NCI-H345 (cell line): ENCODE measurements around the gene CCT5.

Experiments
- DNase-seq: peaks from one replicate; lab custom pipeline; 2025; lab: John Stamatoyannopoulos, UW

The CCT5 gene

DNA sequence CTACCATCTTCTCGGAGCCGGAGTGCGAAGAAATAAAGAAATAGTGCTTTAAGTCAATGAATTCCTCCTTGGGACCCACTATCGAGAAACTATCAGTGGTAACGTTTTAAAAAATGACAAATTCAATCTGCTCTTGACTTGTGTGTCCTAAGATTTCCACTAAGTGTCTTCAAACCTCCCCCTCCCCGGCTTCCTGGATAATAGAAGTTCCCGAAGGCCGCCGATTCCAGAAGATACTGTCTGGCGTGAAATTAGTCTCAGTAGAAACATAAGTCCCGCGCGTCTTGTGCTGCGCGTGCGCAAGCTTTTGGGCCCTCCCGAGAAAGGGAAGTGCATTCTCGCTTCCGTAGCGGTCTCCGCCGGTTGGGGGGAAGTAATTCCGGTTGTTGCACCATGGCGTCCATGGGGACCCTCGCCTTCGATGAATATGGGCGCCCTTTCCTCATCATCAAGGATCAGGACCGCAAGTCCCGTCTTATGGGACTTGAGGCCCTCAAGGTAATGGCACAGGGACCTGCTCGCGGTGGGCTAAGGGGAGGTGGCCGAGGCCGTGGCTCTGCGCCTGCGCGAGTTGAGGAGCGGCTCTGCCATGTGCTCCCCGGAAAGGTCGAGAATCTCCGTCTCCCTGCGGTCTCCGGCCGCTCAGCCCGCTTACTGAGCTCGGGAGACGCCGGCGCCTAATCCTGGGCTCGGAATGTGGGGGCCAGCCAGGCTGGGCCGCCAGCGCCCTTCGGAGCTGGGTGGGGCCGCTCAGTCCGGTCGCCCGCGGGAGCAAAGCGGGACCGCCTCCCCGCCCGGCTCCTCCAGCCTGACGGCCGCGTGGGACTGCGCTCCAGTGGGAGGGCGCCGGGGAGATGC, at the start of gene CCT5:
Gene CCT5, plus strand, starts transcription at position 333 of the 858 bp plus-strand sequence. Its CDS starts 61 bp downstream, at position 394.
- DNase-seq, result peak; percentile 97

- DNase-seq, result no peak
Measured at GRCh38 chr5:10201223-10201868, 48.7 kb upstream of the CCT5 start.

DNA sequence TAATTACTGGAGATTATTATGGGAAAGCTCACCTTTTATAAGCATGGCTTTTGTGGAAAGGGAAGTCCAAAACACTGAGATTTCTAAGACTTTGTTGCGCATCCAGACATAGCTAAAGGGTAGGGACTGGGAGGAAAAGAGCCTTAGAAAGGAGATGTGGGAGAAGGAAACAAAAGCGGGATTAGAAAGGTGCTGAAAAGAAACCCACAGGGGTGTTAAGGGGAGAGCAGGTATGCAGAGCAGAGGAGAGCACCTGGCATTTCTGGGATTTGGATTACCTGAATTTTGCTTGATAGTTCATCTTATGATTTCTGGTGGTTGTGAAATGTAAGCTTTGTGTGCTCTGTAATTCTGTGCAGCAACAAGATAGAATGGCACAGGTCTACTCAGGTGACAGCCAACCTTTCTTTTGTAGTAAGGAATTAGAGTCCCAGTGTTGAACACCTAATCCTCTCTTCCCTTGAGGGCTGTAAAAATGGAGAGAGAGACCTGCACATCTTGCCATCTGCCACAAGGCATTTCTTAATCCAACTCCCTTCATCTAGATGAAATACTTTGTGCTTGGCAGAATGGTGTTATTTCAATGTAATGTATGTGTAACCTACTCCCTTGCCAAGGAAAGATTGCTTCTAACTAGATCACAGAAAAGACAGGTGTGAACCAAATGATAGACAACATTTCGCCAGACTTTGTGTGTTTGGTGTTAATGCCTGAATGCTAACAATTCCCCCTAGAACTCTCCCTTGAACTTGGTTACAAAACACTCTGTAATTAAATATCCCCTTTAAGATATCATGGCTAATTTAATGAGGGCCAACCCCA, 47.8 kb upstream of the CCT5 start:
- no peak for DNase-seq

- no peak for DNase-seq
Measured at GRCh38 chr5:10209004-10209403, 41.1 kb upstream of the CCT5 start.

DNA sequence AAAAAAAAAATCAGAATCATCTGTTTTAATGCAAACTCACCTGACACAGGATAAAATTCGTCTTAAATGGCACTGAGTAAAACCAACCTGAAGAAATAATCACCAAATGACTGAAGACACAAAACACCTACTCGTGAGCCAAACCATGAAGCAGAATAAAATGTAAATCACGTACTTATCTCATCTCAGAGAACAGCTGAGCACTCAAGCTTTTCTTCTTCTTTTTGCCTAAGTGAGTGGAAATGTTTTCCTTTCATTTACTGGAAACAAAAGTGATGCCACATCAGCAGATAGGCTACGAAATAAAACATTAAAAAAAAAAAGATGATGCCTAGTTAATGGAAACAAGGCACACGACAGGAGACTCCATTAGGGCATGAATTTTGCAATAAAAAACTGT, 36.8 kb upstream of the CCT5 start:
- no peak for DNase-seq

DNA sequence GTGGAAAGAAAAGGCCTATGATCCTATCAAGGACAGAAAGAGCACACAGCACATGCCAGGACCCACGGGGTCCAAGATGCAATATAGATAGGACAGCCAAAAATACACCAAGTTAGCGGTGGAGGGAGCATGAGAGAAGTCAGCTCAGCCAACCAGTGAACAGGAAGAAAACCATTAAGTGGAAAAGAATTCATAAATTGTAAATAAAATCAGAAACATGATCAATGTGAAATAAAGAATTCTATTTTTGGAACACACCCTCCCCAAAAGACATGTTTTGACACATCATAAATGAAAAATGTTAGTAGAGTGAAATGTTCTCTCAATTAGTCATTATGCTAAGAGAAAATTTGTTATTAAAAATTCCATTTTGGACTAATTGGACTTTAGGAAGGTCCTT, 36.0 kb upstream of the CCT5 start:
- no peak for DNase-seq

GRCh38 chr5:10215366-10215765, 34.7 kb upstream of the CCT5 start:
- no peak for DNase-seq

DNA sequence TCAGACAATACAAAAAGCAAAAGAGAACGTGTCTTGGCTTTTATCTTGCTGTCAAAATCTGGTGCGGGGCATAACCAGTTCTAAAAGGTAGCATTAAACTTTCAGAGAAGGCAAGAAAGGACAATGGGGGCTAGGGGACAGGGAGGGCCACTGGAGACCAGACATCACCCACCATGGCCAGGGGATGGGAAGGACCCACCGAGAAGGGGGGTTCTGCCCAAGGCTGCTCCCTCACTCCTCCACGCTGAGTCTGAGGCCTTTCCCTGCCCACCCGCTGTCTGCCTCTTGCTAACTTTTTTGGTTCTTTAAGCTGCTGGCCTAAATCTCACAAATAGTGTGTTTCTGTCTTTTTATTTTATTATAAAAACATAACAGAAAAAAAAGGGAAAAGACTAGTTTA, 34.0 kb upstream of the CCT5 start:
- DNase-seq, result no peak

DNA sequence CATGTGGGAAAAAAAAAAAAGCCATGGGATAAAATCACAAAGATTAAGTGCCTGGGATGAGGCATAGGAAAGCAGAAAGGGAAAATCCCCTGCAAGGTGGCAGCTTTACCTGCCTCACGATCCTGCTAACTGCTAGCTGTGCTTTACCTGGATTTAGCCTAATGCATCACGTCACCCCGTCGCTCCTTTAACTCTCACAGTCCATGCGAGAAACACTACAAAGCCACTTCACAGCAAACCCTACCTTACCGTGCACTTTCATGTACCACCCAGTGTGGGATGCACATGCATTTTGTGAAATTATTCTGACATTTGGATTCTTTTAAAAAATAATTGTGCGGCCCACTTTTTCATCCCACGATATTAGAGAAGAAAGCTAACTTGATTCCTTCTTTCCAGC, 31.4 kb upstream of the CCT5 start:
- DNase-seq, result no peak

DNA sequence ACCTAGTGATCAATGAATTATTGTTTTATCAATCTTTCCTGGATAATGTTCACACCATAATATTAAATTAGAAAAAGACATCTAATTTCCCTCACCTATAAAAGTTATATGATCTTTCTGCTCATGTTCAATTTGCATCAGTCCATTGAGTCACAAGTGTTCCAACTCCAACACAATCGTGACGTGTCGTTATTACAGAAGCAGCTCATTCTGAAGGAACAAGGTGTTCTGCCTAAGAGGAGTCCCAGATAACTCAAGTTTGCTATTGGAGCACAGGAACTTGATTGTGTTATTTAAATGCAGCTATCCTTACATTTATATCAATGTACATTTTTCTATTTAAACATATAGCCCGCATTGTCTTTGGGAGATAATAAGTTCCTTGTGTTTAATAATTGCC, 31.0 kb upstream of the CCT5 start:
- no peak for DNase-seq

- DNase-seq, result no peak
Measured at GRCh38 chr5:10220248-10220647, 29.8 kb upstream of the CCT5 start.

DNA sequence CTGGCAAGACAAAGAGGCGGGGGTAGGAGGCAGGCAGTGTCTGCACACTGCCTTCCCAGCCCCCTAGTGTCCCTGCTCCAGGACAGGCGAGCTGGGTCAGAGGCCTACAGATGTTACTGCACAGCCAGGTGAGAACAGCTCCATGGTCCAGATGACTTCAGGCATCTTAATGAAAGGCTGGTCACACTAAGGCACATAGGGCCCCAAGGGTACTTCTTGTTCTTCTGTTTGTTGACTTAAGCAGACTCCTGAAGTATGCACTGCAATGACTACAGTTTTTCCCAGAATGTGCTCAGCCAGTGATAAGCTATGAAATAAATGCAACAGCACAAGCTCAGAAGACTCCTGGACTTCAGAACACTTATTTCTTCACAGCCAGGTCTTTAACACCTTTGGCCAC, 27.8 kb upstream of the CCT5 start:
- no peak for DNase-seq

GRCh38 chr5:10227379-10227778, 22.7 kb upstream of the CCT5 start:
- DNase-seq, result no peak

GRCh38 chr5:10228288-10228687, 21.8 kb upstream of the CCT5 start:
- DNase-seq, result no peak

- DNase-seq, result no peak
Measured at GRCh38 chr5:10229306-10230048, 20.6 kb upstream of the CCT5 start.

GRCh38 chr5:10232386-10232785, 17.7 kb upstream of the CCT5 start:
- no peak for DNase-seq

DNA sequence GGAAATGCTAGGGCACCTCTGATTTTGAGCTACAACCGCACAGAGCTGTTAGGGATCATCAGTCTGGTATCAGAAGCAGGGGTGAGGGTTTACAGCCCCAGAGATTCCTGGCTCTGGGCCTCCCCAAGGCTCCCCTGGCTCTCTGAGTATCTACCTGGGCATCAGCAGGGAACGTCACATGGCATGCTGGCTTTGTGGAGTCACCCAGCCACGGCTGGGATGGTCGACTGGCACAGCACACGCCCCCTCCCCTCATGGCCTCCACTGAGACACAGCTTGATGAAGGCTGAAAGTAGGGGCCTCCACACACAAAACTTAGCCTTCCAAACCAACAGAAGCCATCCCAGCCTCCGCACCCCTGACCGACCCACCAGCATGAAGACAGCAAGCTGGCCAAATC, 17.1 kb upstream of the CCT5 start:
- DNase-seq, result no peak

GRCh38 chr5:10233505-10233904, 16.6 kb upstream of the CCT5 start:
- no peak for DNase-seq

DNA sequence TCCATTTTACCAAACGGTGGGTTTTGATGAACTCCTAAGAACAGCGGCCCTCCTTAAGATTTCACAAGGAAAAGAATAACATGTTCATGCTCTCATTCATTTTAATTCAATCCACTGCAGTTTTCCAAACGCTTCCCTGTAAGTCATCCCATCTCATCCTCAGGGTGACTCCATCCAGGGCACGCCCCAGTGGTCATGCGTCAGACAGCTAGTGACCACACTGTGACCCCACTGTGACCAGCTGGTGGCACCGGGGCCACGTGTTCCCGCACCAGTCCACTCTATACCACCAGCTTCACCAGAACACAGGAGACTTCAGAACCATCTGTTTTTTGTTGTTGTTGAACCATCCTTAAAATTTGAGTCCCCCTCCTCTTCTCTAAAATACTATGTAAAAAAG, 14.7 kb upstream of the CCT5 start:
- DNase-seq, result no peak

GRCh38 chr5:10243660-10244240, 6.3 kb upstream of the CCT5 start:
- no peak for DNase-seq

GRCh38 chr5:10244342-10244944, 5.6 kb upstream of the CCT5 start:
- no peak for DNase-seq
